Middle frontal gyrus (tissue), 1 donor: ENCODE results near the gene CDX1.
"Not testable (repeated sequence)": the region's sequence is repeated elsewhere in the genome, so short reads cannot be mapped to it uniquely, and the experiment has no call there.

Experiments used
- DNase-seq: peaks from one replicate; pipeline ENCODE4 v3.0.0-alpha.2; 2015; ENCODE audit warnings: low spot score; ENCODE audit errors: extremely low spot score

CDX1 gene

GRCh38 chr5:150227606-150228273, 61.2 kb downstream of the CDX1 start:
- no peak for DNase-seq

GRCh38 chr5:150229571-150229970, 63.0 kb downstream of the CDX1 start:
- DNase-seq: no peak

GRCh38 chr5:150230842-150231241, 64.3 kb downstream of the CDX1 start:
- no peak for DNase-seq

- DNase-seq: not testable (repeated sequence)
These were observed 67.1 kb downstream of the CDX1 start for GRCh38 chr5:150233706-150234105.
